Thyroid gland (tissue), 4 donors: Measurements from ENCODE around the gene TLL1.

Experiments
- POLR2A ChIP-seq, 2 donors: fragments of 450-650 bp; IDR thresholded peaks; one replicate each; pipeline ENCODE4 v1.6.1; 2017; ENCODE audit warnings: antibody characterized with exemption in 2 of 2, mild to moderate bottlenecking in 2 of 2, moderate library complexity in 1 of 2
- TF ChIP-seq, protein P1 (sequence below), 6 experiments: fragments of 200-600 bp in 3 of 6; fragments of 450-650 bp in 3 of 6; sonication (generic) in 3 of 6; IDR thresholded peaks; one replicate each; pipeline ENCODE4 v1.5.1; 2016 to 2019; ENCODE audit warnings: antibody characterized with exemption in 6 of 6, mild to moderate bottlenecking in 2 of 6, inconsistent platforms in 1 of 6, moderate library complexity in 1 of 6

DNA sequence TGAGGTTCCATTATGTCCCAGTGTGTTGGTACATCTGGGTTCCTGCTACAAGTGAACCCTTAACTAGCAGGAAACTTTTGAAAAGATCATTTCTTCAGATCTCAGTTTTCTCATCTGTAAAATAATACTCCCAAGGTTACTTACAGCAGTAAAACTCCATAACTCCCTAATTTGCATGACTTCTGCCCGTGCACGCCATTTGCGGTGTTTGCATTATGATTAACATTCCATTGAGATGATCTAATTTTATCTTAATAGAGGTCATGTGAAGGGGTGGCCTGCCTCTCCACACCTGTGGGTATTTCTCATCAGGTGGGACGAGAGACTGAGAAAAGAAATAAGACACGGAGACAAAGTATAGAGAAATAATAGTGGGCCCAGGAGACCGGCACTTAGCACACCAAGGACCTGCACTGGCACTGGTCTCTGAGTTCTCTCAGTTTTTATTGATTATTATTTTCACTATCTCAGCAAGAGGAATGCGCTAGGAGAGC is 219.8 kb downstream of the TLL1 start:
- TF ChIP-seq, protein P1, sequence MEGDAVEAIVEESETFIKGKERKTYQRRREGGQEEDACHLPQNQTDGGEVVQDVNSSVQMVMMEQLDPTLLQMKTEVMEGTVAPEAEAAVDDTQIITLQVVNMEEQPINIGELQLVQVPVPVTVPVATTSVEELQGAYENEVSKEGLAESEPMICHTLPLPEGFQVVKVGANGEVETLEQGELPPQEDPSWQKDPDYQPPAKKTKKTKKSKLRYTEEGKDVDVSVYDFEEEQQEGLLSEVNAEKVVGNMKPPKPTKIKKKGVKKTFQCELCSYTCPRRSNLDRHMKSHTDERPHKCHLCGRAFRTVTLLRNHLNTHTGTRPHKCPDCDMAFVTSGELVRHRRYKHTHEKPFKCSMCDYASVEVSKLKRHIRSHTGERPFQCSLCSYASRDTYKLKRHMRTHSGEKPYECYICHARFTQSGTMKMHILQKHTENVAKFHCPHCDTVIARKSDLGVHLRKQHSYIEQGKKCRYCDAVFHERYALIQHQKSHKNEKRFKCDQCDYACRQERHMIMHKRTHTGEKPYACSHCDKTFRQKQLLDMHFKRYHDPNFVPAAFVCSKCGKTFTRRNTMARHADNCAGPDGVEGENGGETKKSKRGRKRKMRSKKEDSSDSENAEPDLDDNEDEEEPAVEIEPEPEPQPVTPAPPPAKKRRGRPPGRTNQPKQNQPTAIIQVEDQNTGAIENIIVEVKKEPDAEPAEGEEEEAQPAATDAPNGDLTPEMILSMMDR (IDR thresholded peaks at IDR 0.05) = no peak
- TF ChIP-seq POLR2A (IDR thresholded peaks at IDR 0.05) = no peak
